ENCODE results near the gene PRPS1. TPM values are rescaled to one million over a fixed set of nuclear protein-coding genes. Genes with fewer than 3 reads are reported as not detected.

Gene PRPS1
- polyA plus RNA-seq, 3 donors: 10.4 to 11.8 (median 11.4) TPM

DNA sequence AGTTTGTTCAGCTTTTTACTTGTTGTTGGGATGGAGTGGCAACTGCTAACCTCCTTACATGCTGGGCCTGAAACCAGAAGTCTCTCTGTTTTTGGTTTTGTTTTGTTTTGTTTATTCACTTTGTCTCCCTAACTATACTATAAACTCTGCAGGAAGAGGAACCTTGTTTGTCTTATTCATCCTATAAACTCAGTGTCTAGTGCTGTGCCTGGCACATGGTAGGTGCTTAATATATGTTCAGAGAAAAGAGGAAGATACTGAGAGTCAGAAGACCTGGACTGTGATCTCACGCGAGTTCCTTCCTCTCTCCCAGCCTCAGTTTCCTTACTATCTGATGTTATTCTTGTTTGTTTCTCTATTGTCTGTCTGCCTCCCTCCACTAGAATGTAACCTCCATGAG lies 71.3 kb downstream of the PRPS1 start:
- H2AFZ ChIP-seq (ENCODE audit: insufficient read depth, low read depth, low read length, poor library complexity, severe bottlenecking): no peak overlapping the region
- no peaks in the 10 kb centered on the region for H3K36me3 ChIP-seq (replicated peaks in 1 of 2; ENCODE audit: control insufficient read depth in 1 of 2, insufficient read depth in 2 of 2, low read length in 2 of 2)
- H3K79me2 ChIP-seq (ENCODE audit: insufficient read depth, low read length): no peaks in the 10 kb centered on the region
- intact Hi-C loops (cut with micrococcal nuclease): no loop called here
- no peak overlapping the region for H3K4me2 ChIP-seq (replicated peaks; ENCODE audit: extremely low read depth, low read length, poor library complexity, severe bottlenecking)
- Mint-ChIP-seq H3K36me3 (no peaks in the 10 kb centered on the region), H3K27ac (peak overlapping the region; percentile 91 to 95 (median 94)), H3K4me1 (peaks cover 30% of the 10 kb centered on the region), H3K27me3 (ENCODE audit: low read depth in 3 of 3) (peaks cover 0 to 3% (median under 1%) of the 10 kb centered on the region in 3 donors), H3K4me3 (peak overlapping the region in 1 of 2 donors; percentile 48), H3K9me3 (peaks cover 0 to 6% (median 2%) of the 10 kb centered on the region in 7 donors)
- peaks cover 41 to 43% of the 10 kb centered on the region in 2 donors for H3K4me1 ChIP-seq (ENCODE audit: control insufficient read depth in 1 of 2, insufficient read depth in 2 of 2, low read length in 2 of 2)
- H3K9ac ChIP-seq (ENCODE audit: insufficient read depth, low read length, poor library complexity, severe bottlenecking): peak overlapping the region; percentile 16
- peak overlapping the region; percentile 46 to 90 for H3K27ac ChIP-seq (ENCODE audit: low read depth in 1 of 2, low read length in 2 of 2)
- no CpG with 5 or more reads among the region's 2 CpGs for WGBS (ENCODE audit: insufficient coverage)
- H3K27me3 ChIP-seq (ENCODE audit: control insufficient read depth in 2 of 2, insufficient read depth in 2 of 2, low read length in 2 of 2): no peaks in the 10 kb centered on the region
- H4K20me1 ChIP-seq (ENCODE audit: insufficient read depth, low read length): no peaks in the 10 kb centered on the region
- no peaks in the 10 kb centered on the region for H3K9me3 ChIP-seq (replicated peaks in 1 of 2; ENCODE audit: control insufficient read depth in 1 of 2, insufficient read depth in 1 of 2, low read length in 2 of 2)
- TF ChIP-seq, protein P1, sequence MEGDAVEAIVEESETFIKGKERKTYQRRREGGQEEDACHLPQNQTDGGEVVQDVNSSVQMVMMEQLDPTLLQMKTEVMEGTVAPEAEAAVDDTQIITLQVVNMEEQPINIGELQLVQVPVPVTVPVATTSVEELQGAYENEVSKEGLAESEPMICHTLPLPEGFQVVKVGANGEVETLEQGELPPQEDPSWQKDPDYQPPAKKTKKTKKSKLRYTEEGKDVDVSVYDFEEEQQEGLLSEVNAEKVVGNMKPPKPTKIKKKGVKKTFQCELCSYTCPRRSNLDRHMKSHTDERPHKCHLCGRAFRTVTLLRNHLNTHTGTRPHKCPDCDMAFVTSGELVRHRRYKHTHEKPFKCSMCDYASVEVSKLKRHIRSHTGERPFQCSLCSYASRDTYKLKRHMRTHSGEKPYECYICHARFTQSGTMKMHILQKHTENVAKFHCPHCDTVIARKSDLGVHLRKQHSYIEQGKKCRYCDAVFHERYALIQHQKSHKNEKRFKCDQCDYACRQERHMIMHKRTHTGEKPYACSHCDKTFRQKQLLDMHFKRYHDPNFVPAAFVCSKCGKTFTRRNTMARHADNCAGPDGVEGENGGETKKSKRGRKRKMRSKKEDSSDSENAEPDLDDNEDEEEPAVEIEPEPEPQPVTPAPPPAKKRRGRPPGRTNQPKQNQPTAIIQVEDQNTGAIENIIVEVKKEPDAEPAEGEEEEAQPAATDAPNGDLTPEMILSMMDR (IDR thresholded peaks at IDR 0.05): no peak
- DNase-seq: peak; percentile 74 to 90 (median 84)
- H3K4me3 ChIP-seq (replicated peaks in 1 of 3; ENCODE audit: low read depth in 2 of 3, low read length in 3 of 3): no peak overlapping the region

DNA sequence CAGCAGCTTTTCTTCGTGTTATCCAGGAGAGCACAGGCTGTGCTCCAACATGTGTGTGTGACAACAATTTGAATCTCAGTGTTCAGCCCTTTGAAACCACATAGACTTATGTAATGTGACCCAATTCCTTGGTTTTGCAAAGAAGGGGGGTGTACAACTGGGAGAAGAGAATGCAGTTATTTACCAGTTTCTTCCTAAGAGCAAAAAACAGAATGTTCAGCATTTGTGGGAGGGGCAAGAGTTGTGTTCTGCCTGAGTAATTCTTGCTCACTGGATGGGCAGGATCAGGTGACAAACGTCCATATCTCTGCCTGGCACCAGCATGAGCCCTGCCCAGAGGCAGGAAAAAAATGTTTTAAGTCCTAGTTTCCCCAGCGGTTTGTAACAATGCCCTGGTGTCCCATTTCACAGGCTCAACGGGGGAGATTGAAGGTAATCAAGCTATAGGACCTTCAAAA lies 72.0 kb downstream of the PRPS1 start:
- Histone ChIP-seq H3K4me2 (replicated peaks; ENCODE audit: extremely low read depth, low read length, poor library complexity, severe bottlenecking) (no peak overlapping the region), H3K36me3 (replicated peaks in 1 of 2; ENCODE audit: control insufficient read depth in 1 of 2, insufficient read depth in 2 of 2, low read length in 2 of 2) (no peaks in the 10 kb centered on the region), H3K9me3 (replicated peaks in 1 of 2; ENCODE audit: control insufficient read depth in 1 of 2, insufficient read depth in 1 of 2, low read length in 2 of 2) (no peaks in the 10 kb centered on the region), H4K20me1 (ENCODE audit: insufficient read depth, low read length) (no peaks in the 10 kb centered on the region), H2AFZ (ENCODE audit: insufficient read depth, low read depth, low read length, poor library complexity, severe bottlenecking) (no peak overlapping the region), H3K4me3 (replicated peaks in 1 of 3; ENCODE audit: low read depth in 2 of 3, low read length in 3 of 3) (peak overlapping the region in 1 of 3 experiments; percentile 46), H3K27ac (ENCODE audit: low read depth in 1 of 2, low read length in 2 of 2) (peak overlapping the region in 1 of 2 donors; percentile 90), H3K4me1 (ENCODE audit: control insufficient read depth in 1 of 2, insufficient read depth in 2 of 2, low read length in 2 of 2) (peaks cover 41 to 43% of the 10 kb centered on the region in 2 donors), H3K79me2 (ENCODE audit: insufficient read depth, low read length) (no peaks in the 10 kb centered on the region), H3K9ac (ENCODE audit: insufficient read depth, low read length, poor library complexity, severe bottlenecking) (no peak overlapping the region), H3K27me3 (ENCODE audit: control insufficient read depth in 2 of 2, insufficient read depth in 2 of 2, low read length in 2 of 2) (no peaks in the 10 kb centered on the region)
- Mint-ChIP-seq H3K36me3 (no peaks in the 10 kb centered on the region), H3K9me3 (peaks cover 0 to 6% (median 2%) of the 10 kb centered on the region in 7 donors), H3K27me3 (ENCODE audit: low read depth in 3 of 3) (peaks cover 0 to 3% (median 2%) of the 10 kb centered on the region in 3 donors), H3K4me1 (peaks cover 30% of the 10 kb centered on the region), H3K27ac (peak overlapping the region; percentile 89 to 95 (median 94)), H3K4me3 (no peak overlapping the region)
- 14% methylated on average over 1 of the region's 4 CpGs for WGBS (ENCODE audit: insufficient coverage)
- TF ChIP-seq, protein P1 (IDR thresholded peaks at IDR 0.05): no peak
- intact Hi-C loops (cut with micrococcal nuclease): no loop called here
- DNase-seq: peak in 2 of 3 donors; percentile 52 to 66

Other genes with a start within 250 kb of the PRPS1 start
- not detected for gene FRMPD3, start 178.9 kb upstream of the PRPS1 start, polyA plus RNA-seq
- gene TSC22D3, start 147.3 kb downstream of the PRPS1 start, polyA plus RNA-seq: 1,000 to 10,000 TPM in 1 of 3 donors, 100 to 1,000 TPM in 2; 171 to 1,562 (median 326) TPM
- not detected for gene NCBP2L, start 149.2 kb downstream of the PRPS1 start, polyA plus RNA-seq
- under 1 TPM in 1 of 3 donors, not detected in 2; 0.20 TPM for gene MID2, start 197.4 kb downstream of the PRPS1 start, polyA plus RNA-seq

Measured in CD14-positive monocyte (primary cell).